ENCODE measurements around the gene GLIPR1.

Gene GLIPR1

DNA sequence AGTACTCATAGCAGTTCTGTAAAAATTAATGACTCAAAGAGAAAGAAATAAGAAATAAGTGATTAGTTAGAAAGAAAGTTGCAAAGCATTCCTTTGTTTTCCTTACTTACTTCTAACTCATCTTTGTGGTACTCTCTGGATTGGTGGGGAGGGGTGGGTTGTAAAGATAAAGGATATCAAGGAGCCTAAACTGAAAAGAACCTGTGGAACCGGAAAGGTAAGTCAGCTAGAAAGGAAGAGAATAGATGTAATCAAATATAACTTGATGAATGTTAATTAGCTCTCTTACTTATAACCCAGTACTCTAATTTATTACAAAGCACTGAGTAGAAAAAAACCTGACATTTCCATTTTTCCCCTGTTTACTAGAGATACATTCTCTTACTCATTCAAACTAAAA lies 68.3 kb downstream of the GLIPR1 start:
- no peak for TF ChIP-seq CTCF (IDR thresholded peaks at IDR 0.05; ENCODE audit: insufficient read depth, low read depth, low read length, missing control alignments)
- DNase-seq (ENCODE audit: low read depth) = no peak
- H3K4me3 ChIP-seq (ENCODE audit: low read depth, low read length) = no peak overlapping the region

DNA sequence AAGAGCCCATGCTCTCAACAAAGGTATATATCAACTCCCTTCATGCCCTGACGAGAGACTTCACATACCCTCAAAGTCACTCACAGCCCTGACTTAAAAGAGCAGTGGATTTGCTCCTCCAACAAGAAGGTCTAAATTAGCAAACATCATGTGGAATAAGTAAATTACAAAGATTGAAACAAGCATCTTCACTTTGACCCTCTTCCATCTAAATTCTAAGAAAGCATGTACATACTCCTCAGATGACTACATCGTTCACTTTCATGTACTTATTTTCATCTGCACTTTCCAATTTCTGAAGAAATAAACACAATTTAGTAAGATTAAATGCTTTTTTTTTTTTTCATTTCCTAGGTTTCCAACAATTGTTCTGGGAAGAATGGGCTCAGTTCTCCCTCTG lies 69.4 kb downstream of the GLIPR1 start:
- no peak overlapping the region for H3K4me3 ChIP-seq (ENCODE audit: low read depth, low read length)
- no peak for TF ChIP-seq CTCF (IDR thresholded peaks at IDR 0.05; ENCODE audit: insufficient read depth, low read depth, low read length, missing control alignments)
- no peak for DNase-seq (ENCODE audit: low read depth)

DNA sequence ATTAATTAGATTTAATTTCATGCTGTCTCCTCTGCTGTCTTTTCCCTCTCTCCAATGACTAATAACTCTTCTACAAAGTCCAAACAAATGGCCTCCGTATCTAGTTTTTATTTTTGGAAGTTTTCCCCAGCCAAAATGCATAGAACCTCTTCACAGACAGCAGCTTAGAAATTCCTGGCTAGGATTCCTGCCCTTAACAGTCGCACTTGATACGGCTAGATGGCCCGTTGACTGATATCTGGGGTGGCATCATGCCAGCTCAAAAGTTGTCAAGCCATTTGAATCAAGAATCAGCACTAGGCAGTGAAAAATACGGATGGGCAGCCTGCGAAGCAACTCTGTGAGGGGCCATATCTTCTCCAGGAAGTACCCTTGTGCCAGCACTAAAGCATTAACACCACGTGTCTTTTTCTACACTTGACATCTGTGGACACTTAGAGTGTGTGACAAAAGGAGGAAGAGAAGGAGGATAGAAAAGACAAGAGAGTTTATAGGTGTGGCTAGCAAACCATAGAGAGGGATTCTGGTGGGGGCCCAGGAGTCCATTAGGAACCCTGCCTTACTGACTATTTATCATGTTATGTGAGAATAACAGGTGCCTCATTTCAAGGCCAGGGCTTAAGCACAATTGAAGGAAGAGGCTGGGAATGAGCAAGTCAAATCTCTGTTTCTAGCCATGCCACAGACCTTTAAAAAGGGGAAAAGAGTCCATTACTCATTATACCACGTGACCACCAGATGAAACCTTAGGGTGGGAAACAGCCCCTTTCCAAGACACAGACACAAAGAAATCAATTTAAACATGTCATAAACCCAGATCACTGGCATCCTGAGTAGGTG lies 70.1 kb downstream of the GLIPR1 start:
- no peak for TF ChIP-seq CTCF (IDR thresholded peaks at IDR 0.05; ENCODE audit: insufficient read depth, low read depth, low read length, missing control alignments)
- DNase-seq (ENCODE audit: low read depth) = no peak
- no peak overlapping the region for H3K4me3 ChIP-seq (ENCODE audit: low read depth, low read length)

DNA sequence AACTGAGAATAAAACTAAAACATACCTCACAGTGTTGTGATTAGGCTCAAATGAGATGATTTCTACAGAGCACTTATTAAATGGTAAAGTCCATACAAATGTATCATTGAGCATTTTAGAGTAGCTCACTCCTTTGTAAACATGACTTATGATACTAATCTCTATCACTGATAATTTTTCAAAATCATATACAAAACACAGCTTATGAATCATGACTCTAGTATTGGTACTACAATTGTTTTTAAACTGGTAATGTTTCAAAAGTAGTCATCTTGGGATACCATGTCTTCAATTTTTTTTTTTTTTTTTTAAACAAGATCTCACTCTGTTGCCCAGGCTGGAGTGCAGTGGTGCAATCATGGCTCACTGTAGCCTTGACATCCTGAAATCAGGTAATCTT lies 70.9 kb downstream of the GLIPR1 start:
- no peak overlapping the region for H3K4me3 ChIP-seq (ENCODE audit: low read depth, low read length)
- no peak for TF ChIP-seq CTCF (IDR thresholded peaks at IDR 0.05; ENCODE audit: insufficient read depth, low read depth, low read length, missing control alignments)
- no peak for DNase-seq (ENCODE audit: low read depth)

- no peak for DNase-seq (ENCODE audit: low read depth)
- H3K4me3 ChIP-seq (ENCODE audit: low read depth, low read length) = no peak overlapping the region
- no peak for TF ChIP-seq CTCF (IDR thresholded peaks at IDR 0.05; ENCODE audit: insufficient read depth, low read depth, low read length, missing control alignments)
These were observed 72.8 kb downstream of the GLIPR1 start for GRCh38 chr12:75553398-75553797.
